Hair follicular keratinocyte (primary cell): ENCODE measurements around the gene IL36RN. TPM values are rescaled to one million over a fixed set of nuclear protein-coding genes. Genes with fewer than 3 reads are reported as not detected.

Experiments
- total RNA-seq: library from RNA; depleted of rRNA; stranded (reverse); fragments of >200 nt; gene quantifications from 2 replicates; pipeline ENCODE4 v1.2.3, GENCODE V29; 2015

The IL36RN gene
- 0.15 and 1.0 TPM in 2 replicates for total RNA-seq

DNA sequence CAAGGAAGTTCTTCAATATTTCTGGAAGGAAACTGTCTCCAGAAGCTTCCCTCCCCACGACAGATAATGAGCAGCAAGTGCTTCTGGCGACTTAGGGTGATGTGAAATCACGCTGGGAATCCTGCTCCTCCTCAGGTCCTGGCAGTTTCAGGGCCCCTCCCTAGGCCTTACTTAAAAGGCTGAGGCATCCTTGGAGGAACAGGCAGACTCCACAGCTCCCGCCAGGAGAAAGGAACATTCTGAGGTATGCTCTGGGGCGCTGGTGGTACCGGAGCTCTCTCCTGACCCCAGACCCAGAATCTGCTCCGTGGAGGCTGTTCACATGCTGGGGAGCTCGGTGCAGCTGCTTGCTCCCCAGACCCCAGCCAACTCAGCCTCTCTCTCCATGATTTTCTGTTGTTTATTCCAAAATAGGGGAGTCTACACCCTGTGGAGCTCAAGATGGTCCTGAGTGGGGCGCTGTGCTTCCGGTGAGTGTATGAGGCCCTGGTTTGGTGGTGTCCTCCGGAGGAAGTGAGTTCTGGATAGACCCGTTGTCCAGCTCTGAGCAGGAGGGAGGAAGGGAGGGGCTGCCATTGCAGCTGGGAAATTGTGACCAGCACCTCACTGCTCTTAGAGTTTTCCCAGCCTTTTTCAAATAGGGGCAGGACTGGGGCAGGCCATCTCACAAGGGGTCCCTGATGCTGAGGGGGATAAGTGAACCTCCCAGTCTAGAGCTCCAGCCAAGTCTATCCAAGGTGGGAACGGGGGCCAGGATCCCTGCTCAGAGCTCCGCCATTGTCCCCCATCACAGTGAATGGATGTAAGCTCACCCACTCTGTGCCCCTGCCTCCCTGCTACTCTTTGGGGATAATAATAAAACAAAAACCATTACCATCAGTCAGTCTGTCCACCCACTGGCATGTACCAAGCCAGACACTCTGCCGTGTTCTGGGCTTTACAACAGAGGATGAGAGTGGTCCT lies at the start of gene IL36RN:
TSS of gene IL36RN (plus strand) at position 201 of the 963 bp plus-strand sequence. CDS start at position 442, 241 bp downstream.

DNA sequence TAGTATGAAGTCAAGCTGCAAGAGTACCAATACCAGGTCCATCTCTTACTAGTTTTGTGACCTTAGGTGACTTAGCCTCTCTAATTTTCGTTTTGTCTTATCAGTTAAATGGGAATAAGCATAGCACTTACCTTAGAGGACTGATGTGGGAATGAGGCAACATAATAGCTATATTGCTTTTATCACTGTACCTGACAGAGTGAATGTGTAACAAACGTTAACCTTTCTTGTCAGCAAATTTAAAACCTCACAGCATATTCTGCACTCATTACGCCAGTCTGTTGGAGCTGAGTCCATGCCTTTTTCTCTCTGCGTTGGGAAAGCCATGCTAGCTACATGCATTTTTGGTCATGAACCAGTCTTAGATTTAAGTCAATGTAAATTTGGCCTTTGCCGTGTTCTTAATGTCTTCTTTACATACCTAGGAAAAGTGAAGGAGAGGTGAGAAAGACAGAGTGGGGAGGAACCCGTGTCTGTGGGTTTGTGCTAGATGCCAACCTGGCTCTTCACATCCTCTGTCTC lies 6.5 kb upstream of the IL36RN start, which contains the start of gene IL36B:
TSS of gene IL36B (minus strand) at position 472 of the 522 bp plus-strand sequence.

DNA sequence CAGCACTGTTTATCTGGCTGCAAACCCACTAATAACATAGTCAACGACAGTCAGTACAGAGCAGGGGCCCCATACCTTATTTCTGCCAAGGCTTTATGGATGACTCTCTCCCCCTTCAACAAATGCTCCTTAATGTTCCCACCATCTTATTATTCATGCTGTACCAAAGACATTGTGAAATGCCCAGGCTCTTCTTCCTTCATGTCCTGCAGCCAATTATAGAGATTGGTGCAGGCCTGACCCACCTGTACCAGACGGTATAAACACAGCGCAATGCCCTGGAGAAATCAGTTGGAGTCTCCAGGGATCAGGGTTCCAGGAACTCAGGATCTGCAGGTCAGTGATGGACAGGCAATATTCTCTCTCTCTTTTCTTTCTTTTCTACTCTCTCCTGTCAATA lies 8.7 kb downstream of the IL36RN start, which contains the start of gene IL1F10:
TSS of gene IL1F10 (plus strand) at position 290 of the 400 bp plus-strand sequence. CDS start 4,769 bp downstream, outside the sequence.

Other genes starting within 250 kb of the IL36RN start
- gene IL1B, start 222.4 kb upstream of the IL36RN start, total RNA-seq: 199 and 298 TPM in 2 replicates
- gene IL37, start 148.0 kb upstream of the IL36RN start, total RNA-seq: not detected in 2 replicates
- gene IL36G, start 81.2 kb upstream of the IL36RN start, total RNA-seq: 5.0 and 9.3 TPM in 2 replicates
- gene IL36A, start 53.7 kb upstream of the IL36RN start, total RNA-seq: not detected in 2 replicates
- gene IL36B, start 6.3 kb upstream of the IL36RN start, total RNA-seq: not detected in 2 replicates
- 0.08 and 1.3 TPM in 2 replicates for gene IL1F10, start 8.8 kb downstream of the IL36RN start, total RNA-seq
- gene IL1RN, start 68.4 kb downstream of the IL36RN start, total RNA-seq: 16.9 and 21.4 TPM in 2 replicates
- gene PSD4, start 114.8 kb downstream of the IL36RN start, total RNA-seq: 38.2 and 44.3 TPM in 2 replicates
- gene PAX8, start 219.7 kb downstream of the IL36RN start, total RNA-seq: 3.5 and 3.7 TPM in 2 replicates